ENCODE data around the gene ADPRHL1.

Gene ADPRHL1

DNA sequence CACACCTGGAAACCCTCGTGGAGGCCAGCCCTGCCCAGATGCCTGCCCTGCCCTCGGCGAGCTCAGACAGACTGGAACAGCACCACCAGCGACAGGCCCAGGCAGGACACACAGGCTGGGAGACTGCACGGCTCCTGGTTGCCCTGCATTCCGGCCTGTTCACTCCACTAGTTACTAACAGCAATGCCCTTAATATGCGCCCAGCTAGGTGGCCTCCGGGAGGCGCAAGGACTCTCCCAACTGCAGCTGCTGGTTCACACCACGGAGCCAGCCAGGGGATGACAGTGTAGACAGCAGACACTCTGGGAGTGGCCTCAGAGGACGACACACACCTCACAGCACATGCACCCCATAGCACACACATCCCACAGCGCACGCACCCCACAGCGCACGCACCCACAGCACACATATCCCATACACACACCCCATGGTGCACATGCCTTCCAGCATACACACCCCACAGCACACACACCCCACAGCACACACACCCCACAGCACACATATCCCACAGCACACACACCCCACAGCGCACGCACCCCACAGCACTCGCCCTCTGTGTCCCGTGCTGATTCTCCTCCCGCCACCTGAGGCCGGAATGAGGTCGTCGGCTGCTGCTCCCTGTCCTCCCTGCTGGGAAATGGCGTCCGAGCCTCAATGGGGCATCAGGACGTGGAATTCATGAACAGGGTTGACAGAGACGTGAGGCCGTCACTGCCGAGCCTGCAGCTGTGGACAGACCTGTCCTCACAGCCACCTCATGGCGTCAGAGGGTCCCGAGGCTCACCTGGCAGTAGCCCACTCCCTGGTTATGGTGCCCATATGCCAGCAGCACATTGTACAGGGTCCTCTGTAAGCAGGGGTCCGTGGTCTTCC lies 103.0 kb downstream of the ADPRHL1 start:
- no peak for DNase-seq (ENCODE audit: low read depth)
